Dendritic cell treated with granulocyte-macrophage colony-stimulating factor and Interleukin-4, amounts not matched to agents 40 ng/mL and 50 ng/mL, for 4 days (primary cell): Measurements from ENCODE around the gene SYCE3.
"Not testable (repeated sequence)": the region's sequence is repeated elsewhere in the genome, so short reads cannot be mapped to it uniquely, and the experiment has no call there.

Source experiments
- H3K27ac Mint-ChIP-seq: one replicate; pipeline ENCODE4 v1.8.0; 2022; ENCODE audit warnings: mild to moderate bottlenecking, mixed read lengths
- H3K27me3 Mint-ChIP-seq: one replicate; pipeline ENCODE4 v1.8.0; 2022; ENCODE audit warnings: mild to moderate bottlenecking, mixed read lengths
- H3K36me3 Mint-ChIP-seq: one replicate; pipeline ENCODE4 v1.8.0; 2022; ENCODE audit warnings: low read depth, mixed read lengths
- H3K4me1 Mint-ChIP-seq: one replicate; pipeline ENCODE4 v1.8.0; 2022; ENCODE audit warnings: low read depth, mixed read lengths
- H3K4me3 Mint-ChIP-seq: one replicate; pipeline ENCODE4 v1.8.0; 2022; ENCODE audit warnings: mild to moderate bottlenecking, moderate library complexity, mixed read lengths
- H3K9me3 Mint-ChIP-seq: one replicate; pipeline ENCODE4 v1.8.0; 2022; ENCODE audit warnings: mixed read lengths
- intact Hi-C: fragments of 100-400 bp; cut with micrococcal nuclease; formaldehyde crosslinking; loops from one replicate; pipeline ENCODE4 v1.15.0; 2022

The SYCE3 gene

GRCh38 chr22:50544746-50545253 lies 17.9 kb downstream of the SYCE3 start:
- intact Hi-C loops: loop anchor here (1.0 to 2.0 kb wide), 3 partner anchors 18 to 76 kb away; partner anchors contain the start of gene SYCE3
- peaks cover 45% of the 10 kb centered on the region for H3K4me1 Mint-ChIP-seq
- no peaks in the 10 kb centered on the region for H3K9me3 Mint-ChIP-seq
- no peak overlapping the region for H3K4me3 Mint-ChIP-seq
- H3K27me3 Mint-ChIP-seq: peaks cover 25% of the 10 kb centered on the region
- peak overlapping the region; percentile 95 for H3K27ac Mint-ChIP-seq
- peaks cover 8% of the 10 kb centered on the region for H3K36me3 Mint-ChIP-seq

- Mint-ChIP-seq H3K9me3 (no peaks in the 10 kb centered on the region), H3K36me3 (peaks cover 8% of the 10 kb centered on the region), H3K4me1 (peaks cover 42% of the 10 kb centered on the region), H3K27ac (peak overlapping the region; percentile 95), H3K4me3 (peak overlapping the region; percentile 60), H3K27me3 (peaks cover 20% of the 10 kb centered on the region)
- intact Hi-C loops: loop anchor here (1.0 to 2.0 kb wide), 3 partner anchors 17 to 77 kb away; partner anchors contain the start of gene SYCE3
Observed at GRCh38 chr22:50544078-50544745, 18.5 kb downstream of the SYCE3 start.

- Mint-ChIP-seq H3K27me3 (peaks cover 10% of the 10 kb centered on the region), H3K27ac (peak overlapping the region; percentile 95), H3K4me1 (peaks cover 53% of the 10 kb centered on the region), H3K36me3 (peaks cover 18% of the 10 kb centered on the region), H3K4me3 (peak overlapping the region; percentile 70), H3K9me3 (no peaks in the 10 kb centered on the region)
- intact Hi-C loops: loop anchor here (1.0 kb wide), 1 partner anchor 10 kb away; no protein-coding TSS in a partner anchor
Observed at GRCh38 chr22:50542416-50542927, 20.2 kb downstream of the SYCE3 start.

GRCh38 chr22:50541667-50542026 lies 21.1 kb downstream of the SYCE3 start:
- peak overlapping the region; percentile 95 for H3K27ac Mint-ChIP-seq
- intact Hi-C loops: loop anchor here (1.0 kb wide), 1 partner anchor 9 kb away; no protein-coding TSS in a partner anchor
- H3K9me3 Mint-ChIP-seq, H3K27me3 Mint-ChIP-seq: not testable (repeated sequence)
- peak overlapping the region; percentile 70 for H3K4me3 Mint-ChIP-seq
- peaks cover 58% of the 10 kb centered on the region for H3K4me1 Mint-ChIP-seq
- peaks cover 18% of the 10 kb centered on the region for H3K36me3 Mint-ChIP-seq

- peak overlapping the region; percentile 95 for H3K27ac Mint-ChIP-seq
- intact Hi-C loops: no loop called here
- H3K4me3 Mint-ChIP-seq: peak overlapping the region; percentile 70
- peaks cover 1% of the 10 kb centered on the region for H3K27me3 Mint-ChIP-seq
- H3K4me1 Mint-ChIP-seq: peaks cover 57% of the 10 kb centered on the region
- H3K36me3 Mint-ChIP-seq: peaks cover 18% of the 10 kb centered on the region
- H3K9me3 Mint-ChIP-seq: no peaks in the 10 kb centered on the region
Observed at GRCh38 chr22:50540381-50540780, 22.3 kb downstream of the SYCE3 start.

DNA sequence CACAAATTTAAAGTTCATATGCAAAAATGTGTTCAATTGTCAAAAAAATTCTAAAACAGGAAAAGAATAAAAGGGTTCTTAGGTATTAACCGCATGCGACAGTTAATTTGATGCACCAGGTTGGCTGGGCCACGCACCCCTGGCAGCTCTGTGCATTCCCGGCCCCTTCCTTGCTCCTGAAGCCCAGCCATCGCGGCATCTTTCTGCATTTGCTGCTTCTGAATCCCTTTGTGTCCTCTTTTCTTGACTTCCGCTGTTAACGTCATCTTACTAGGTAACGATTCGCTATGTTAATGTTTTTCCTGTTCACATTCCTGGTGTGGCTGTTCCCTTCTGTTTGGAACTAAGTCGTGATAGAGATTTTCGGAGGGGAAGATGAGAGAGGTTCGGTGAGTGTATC lies 25.0 kb downstream of the SYCE3 start:
- Mint-ChIP-seq H3K27me3 (no peaks in the 10 kb centered on the region), H3K27ac (peak overlapping the region; percentile 95), H3K36me3 (peaks cover 23% of the 10 kb centered on the region), H3K9me3 (no peaks in the 10 kb centered on the region), H3K4me3 (peak overlapping the region; percentile 62), H3K4me1 (peaks cover 71% of the 10 kb centered on the region)
- intact Hi-C loops: loop anchor here (2.0 kb wide), 1 partner anchor 45 kb away; the partner anchor contains the start of gene CHKB

DNA sequence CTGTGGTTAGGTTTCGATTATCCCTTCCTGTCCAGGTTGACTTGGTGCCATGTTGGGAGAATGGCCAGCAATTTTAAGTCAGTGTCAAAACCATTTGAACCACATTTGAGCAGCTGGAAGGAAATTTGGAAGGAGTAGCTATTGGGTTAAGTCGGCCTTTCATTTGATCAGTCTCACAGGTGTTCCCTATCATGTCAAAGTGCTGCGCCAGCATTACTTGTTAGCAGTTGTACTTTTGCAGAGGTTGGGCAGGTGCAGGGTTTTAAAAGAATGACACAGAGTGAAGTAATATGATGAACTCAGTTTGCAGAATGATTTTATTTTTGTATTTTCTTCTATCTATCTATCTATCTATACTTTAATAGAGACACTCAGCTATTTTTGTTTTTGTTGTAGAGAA lies 26.5 kb downstream of the SYCE3 start:
- intact Hi-C loops: no loop called here
- H3K9me3 Mint-ChIP-seq: no peaks in the 10 kb centered on the region
- peaks cover 27% of the 10 kb centered on the region for H3K36me3 Mint-ChIP-seq
- H3K27me3 Mint-ChIP-seq: no peaks in the 10 kb centered on the region
- H3K4me1 Mint-ChIP-seq: peaks cover 69% of the 10 kb centered on the region
- no peak overlapping the region for H3K4me3 Mint-ChIP-seq
- peak overlapping the region; percentile 95 for H3K27ac Mint-ChIP-seq

- H3K36me3 Mint-ChIP-seq: peaks cover 38% of the 10 kb centered on the region
- H3K4me3 Mint-ChIP-seq: peak overlapping the region; percentile 40
- H3K9me3 Mint-ChIP-seq: no peaks in the 10 kb centered on the region
- H3K27ac Mint-ChIP-seq: peak overlapping the region; percentile 95
- intact Hi-C loops: no loop called here
- no peaks in the 10 kb centered on the region for H3K27me3 Mint-ChIP-seq
- H3K4me1 Mint-ChIP-seq: peaks cover 59% of the 10 kb centered on the region
Observed at GRCh38 chr22:50535113-50535512, 27.6 kb downstream of the SYCE3 start.

DNA sequence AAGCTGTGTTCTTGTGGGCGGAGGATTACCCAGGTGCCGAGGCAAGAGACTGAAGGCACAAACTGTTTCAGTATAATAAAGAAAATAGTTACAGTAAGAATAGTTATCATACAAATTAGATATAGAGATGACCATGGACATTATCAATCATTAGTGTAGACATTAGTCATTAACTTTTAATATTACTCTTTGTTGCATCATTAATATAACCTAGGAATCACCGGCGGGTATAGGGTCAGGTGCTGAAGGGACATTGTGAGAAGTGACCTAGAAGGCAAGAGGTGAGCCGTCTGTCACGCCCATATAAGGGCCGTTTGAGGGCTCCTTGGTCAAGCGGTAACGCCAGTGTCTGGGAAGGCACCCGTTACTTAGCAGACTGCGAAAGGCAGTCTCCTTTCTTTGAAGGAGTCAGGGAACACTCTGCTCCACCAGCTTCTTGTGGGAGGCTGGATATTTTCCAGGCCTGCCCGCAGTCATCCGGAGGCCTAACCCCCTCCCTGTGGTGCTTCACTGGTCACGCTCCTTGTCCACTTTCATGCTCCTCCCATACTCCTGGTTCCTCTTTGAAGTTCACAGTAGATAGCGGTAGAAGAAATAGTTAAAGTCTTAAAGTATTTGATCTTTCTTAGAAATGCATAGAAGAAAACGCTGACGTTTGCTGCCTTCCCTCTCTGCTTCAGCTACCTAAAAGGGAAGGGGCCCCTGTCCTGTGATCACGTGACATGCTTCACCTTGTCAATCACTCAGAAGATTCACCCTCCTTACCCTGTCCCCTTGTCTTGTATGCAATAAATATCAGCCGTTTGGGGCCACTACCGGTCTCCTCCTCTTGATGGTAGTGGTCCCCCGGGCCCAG lies 28.6 kb downstream of the SYCE3 start:
- intact Hi-C loops, H3K9me3 Mint-ChIP-seq, H3K27me3 Mint-ChIP-seq: not testable (repeated sequence)
- H3K27ac Mint-ChIP-seq: peak overlapping the region; percentile 95
- peak overlapping the region; percentile 57 for H3K4me3 Mint-ChIP-seq
- H3K36me3 Mint-ChIP-seq: peaks cover 48% of the 10 kb centered on the region
- peaks cover 58% of the 10 kb centered on the region for H3K4me1 Mint-ChIP-seq

DNA sequence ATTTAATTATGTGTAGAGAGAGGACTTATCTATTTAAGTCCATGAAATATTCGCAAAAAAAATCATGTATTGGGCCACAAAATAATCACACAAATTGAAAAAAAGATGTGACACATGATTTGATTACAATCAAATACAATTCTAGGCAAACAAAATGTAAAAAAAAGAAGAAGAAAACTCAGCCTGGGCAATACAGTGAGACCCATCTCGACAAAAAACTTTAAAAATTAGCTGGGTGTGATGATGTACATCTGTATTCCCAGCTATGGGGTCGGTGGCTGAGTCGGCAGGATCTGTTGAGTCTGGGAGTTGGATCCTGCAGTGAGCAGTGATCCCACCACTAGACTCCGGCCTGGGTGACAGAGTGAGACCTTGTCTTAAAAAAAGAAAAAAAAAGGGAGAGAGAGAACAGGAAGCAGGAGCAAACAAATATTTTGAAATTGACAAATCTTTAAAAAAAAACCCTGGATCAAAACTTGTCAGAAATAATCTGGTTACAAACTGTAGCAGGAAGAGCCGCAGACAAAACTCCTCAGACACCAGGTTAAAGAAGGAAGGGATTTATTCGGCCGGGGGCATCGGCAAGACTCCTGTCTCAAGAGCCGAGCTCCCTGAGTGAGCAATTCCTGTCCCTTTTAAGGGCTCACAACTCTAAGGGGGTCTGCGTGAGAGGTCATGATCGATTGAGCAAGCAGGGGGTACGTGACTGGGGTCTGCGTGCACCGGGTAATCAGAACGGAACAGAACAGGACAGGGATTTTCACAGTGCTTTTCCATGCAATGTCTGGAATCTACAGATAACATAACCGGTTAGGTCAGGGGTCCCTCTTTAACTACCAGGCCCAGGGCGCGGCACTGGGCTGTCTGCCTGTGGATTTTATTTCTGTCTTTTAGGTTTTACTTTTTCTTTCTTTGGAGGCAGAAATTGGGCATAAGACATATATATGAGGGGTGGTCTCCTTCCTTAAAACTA lies 29.6 kb downstream of the SYCE3 start:
- Mint-ChIP-seq H3K27me3 (no peaks in the 10 kb centered on the region), H3K9me3 (no peaks in the 10 kb centered on the region), H3K27ac (peak overlapping the region; percentile 95), H3K4me1 (peaks cover 60% of the 10 kb centered on the region), H3K4me3 (peak overlapping the region; percentile 97), H3K36me3 (peaks cover 52% of the 10 kb centered on the region)
- intact Hi-C loops: loop anchor here (1.0 kb wide), 1 partner anchor 9 kb away; no protein-coding TSS in a partner anchor

- intact Hi-C loops: loop anchor here (1.0 to 2.0 kb wide), 2 partner anchors 10 to 51 kb away; partner anchors contain the start of gene CHKB
- H3K4me3 Mint-ChIP-seq: peak overlapping the region; percentile 97
- H3K27ac Mint-ChIP-seq: peak overlapping the region; percentile 95
- no peaks in the 10 kb centered on the region for H3K27me3 Mint-ChIP-seq
- peaks cover 57% of the 10 kb centered on the region for H3K36me3 Mint-ChIP-seq
- H3K4me1 Mint-ChIP-seq: peaks cover 60% of the 10 kb centered on the region
- no peaks in the 10 kb centered on the region for H3K9me3 Mint-ChIP-seq
Observed at GRCh38 chr22:50531962-50532674, 30.6 kb downstream of the SYCE3 start.

DNA sequence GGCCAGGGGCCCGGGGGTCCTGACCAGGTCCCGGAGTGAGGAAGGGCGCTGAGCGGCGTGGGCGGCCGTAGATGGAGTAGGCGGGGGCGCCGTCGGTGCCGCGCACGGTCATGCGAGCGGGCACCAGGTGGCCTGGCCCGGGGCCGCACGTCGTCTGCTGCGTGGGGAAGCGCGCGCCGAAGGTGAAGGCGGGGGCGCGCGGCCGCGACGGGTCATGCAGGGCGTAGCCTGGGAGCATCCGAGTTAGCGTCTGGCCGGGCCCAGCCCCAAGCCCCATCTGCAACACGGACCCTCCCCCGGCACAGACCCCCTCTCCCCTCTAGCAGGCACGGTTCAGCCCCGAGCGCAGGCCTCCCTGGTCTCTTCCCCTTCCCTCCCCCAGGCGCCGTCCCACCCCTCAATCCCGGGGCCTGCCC lies 31.2 kb downstream of the SYCE3 start:
- H3K27ac Mint-ChIP-seq: peak overlapping the region; percentile 95
- H3K4me3 Mint-ChIP-seq: peak overlapping the region; percentile 97
- peaks cover 63% of the 10 kb centered on the region for H3K36me3 Mint-ChIP-seq
- no peaks in the 10 kb centered on the region for H3K27me3 Mint-ChIP-seq
- peaks cover 61% of the 10 kb centered on the region for H3K4me1 Mint-ChIP-seq
- no peaks in the 10 kb centered on the region for H3K9me3 Mint-ChIP-seq
- intact Hi-C loops: loop anchor here (2.0 kb wide), 1 partner anchor 51 kb away; the partner anchor contains the start of gene CHKB
